ENCODE data around the gene ASPG. TPM values are rescaled to one million over a fixed set of nuclear protein-coding genes. Genes with fewer than 3 reads are reported as not detected.
A peak's percentile ranks its signal among the peaks of the same experiment; 100 is the strongest.

The ASPG gene
- total RNA-seq, 2 experiments from 2014 or later = not detected

DNA sequence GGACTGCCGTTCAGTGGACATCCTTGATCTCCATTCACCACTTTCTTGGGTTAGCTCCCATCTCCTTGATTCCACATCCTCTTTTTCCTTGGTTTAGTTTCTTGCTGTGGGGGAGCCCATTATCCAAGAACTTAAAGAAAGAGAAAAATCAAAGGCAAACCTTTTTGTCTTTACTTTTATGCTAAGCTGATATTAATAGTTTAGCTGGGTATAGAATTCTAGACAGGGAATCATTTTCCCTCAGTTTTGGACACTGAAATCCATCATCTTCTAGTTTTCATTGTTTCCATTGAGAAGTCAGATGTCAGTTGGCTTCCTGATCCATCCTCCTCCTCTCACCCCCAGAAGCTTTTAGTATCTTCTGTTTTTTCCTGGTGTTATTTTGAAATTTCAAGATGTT lies 44.1 kb downstream of the ASPG start:
- CTCF ChIA-PET (ENCODE audit: unreplicated experiment) = interaction anchor here (0.7 kb wide), 1 partner anchor 52 kb away, joined by 3 read pairs; no protein-coding TSS in a partner anchor

DNA sequence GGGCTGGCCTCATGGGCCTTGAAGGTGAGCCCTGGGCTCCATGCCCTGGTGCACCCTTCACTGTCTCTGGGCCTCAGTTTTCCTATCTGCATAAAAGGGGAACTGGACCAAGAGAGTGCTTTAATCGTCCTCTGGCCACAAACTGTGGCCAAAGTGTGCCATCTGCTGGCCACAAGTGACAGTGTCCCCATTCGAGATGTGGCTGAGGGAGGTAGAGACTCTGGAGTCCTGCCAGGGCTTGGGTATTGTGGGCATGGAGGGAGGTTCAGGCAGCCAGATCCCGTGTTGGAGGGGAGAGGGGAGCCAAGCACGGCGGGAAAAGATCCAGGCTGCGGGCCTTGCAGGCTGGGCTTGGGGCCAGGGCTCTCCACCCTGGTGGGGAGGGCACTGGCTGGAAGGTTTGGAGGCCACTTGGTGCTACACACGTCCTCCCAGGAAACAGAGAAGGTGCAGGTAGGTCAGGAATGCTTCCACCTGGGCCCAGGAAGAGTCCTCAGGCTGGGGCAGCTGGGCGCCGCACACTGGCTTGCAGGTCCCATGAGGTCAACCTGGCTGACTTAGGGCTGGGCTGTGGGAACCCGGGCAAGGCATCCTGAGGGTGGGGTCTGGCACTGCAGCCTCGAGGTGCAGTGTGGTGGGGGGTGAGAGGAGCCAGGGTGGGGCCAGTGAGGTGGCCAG lies 45.6 kb downstream of the ASPG start:
- no peak overlapping the region for H3K27ac ChIP-seq (ENCODE audit: low read depth, low read length, poor library complexity, severe bottlenecking)
- intact Hi-C loops (cut with micrococcal nuclease; ENCODE audit: unreplicated experiment) = loop anchor here (1.0 kb wide), 2 partner anchors 37 to 53 kb away; no protein-coding TSS in a partner anchor
- TF ChIP-seq EZH2phosphoT487 (IDR thresholded peaks at IDR 0.05; ENCODE audit: borderline replicate concordance, low read depth, low read length) = no peak
- TF ChIP-seq, protein P1, sequence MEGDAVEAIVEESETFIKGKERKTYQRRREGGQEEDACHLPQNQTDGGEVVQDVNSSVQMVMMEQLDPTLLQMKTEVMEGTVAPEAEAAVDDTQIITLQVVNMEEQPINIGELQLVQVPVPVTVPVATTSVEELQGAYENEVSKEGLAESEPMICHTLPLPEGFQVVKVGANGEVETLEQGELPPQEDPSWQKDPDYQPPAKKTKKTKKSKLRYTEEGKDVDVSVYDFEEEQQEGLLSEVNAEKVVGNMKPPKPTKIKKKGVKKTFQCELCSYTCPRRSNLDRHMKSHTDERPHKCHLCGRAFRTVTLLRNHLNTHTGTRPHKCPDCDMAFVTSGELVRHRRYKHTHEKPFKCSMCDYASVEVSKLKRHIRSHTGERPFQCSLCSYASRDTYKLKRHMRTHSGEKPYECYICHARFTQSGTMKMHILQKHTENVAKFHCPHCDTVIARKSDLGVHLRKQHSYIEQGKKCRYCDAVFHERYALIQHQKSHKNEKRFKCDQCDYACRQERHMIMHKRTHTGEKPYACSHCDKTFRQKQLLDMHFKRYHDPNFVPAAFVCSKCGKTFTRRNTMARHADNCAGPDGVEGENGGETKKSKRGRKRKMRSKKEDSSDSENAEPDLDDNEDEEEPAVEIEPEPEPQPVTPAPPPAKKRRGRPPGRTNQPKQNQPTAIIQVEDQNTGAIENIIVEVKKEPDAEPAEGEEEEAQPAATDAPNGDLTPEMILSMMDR (conservative IDR thresholded peaks at IDR 0.05; ENCODE audit: low read length) = peak; percentile 79
- POLR2A ChIA-PET = interaction anchor here (0.6 kb wide), 1 partner anchor 137 kb away, joined by 3 read pairs; no protein-coding TSS in a partner anchor
- DNase-seq (ENCODE audit: low spot score) = peak; percentile 54
- no peaks in the 10 kb centered on the region for H3K9me2 ChIP-seq (ENCODE audit: insufficient read depth, low read length)
- no TSS peak for BruUV-seq (replicated peaks)
- CTCF ChIA-PET (ENCODE audit: unreplicated experiment) = no interaction called here
- H3K36me3 ChIP-seq (ENCODE audit: insufficient read depth, low read length) = no peaks in the 10 kb centered on the region
- no peak overlapping the region for H2AFZ ChIP-seq (ENCODE audit: low read length)
- H3K9me3 ChIP-seq (ENCODE audit: low read length) = peaks cover 9% of the 10 kb centered on the region
- no peaks in the 10 kb centered on the region for H3K4me1 ChIP-seq (ENCODE audit: insufficient read depth, low read length, poor library complexity, severe bottlenecking)
- no peaks in the 10 kb centered on the region for H4K20me1 ChIP-seq (ENCODE audit: insufficient read depth, low read length)
- H3K4me2 ChIP-seq (ENCODE audit: low read length) = no peak overlapping the region
- H3K79me2 ChIP-seq (ENCODE audit: insufficient read depth, low read depth, low read length) = no peaks in the 10 kb centered on the region
- no peak overlapping the region for H3K4me3 ChIP-seq (ENCODE audit: low read depth, low read length, poor library complexity, severe bottlenecking)

More for the DNA sequence above, 44.1 kb downstream of the ASPG start:
- peaks cover 14% of the 10 kb centered on the region for H3K9me3 ChIP-seq (ENCODE audit: low read length)
- no peaks in the 10 kb centered on the region for H4K20me1 ChIP-seq (ENCODE audit: insufficient read depth, low read length)
- no peak overlapping the region for H3K4me2 ChIP-seq (ENCODE audit: low read length)
- no peak overlapping the region for H3K27ac ChIP-seq (ENCODE audit: low read depth, low read length, poor library complexity, severe bottlenecking)
- no peak overlapping the region for H2AFZ ChIP-seq (ENCODE audit: low read length)
- no peaks in the 10 kb centered on the region for H3K9me2 ChIP-seq (ENCODE audit: insufficient read depth, low read length)
- intact Hi-C loops (cut with micrococcal nuclease; ENCODE audit: unreplicated experiment) = no loop called here
- no TSS peak for BruUV-seq (replicated peaks)
- POLR2A ChIA-PET = no interaction called here
- TF ChIP-seq, protein P1 (conservative IDR thresholded peaks at IDR 0.05; ENCODE audit: low read length) = no peak
- TF ChIP-seq EZH2phosphoT487 (IDR thresholded peaks at IDR 0.05; ENCODE audit: borderline replicate concordance, low read depth, low read length) = no peak
- no peaks in the 10 kb centered on the region for H3K4me1 ChIP-seq (ENCODE audit: insufficient read depth, low read length, poor library complexity, severe bottlenecking)
- H3K4me3 ChIP-seq (ENCODE audit: low read depth, low read length, poor library complexity, severe bottlenecking) = no peak overlapping the region
- no peaks in the 10 kb centered on the region for H3K79me2 ChIP-seq (ENCODE audit: insufficient read depth, low read depth, low read length)
- DNase-seq (ENCODE audit: low spot score) = no peak
- no peaks in the 10 kb centered on the region for H3K36me3 ChIP-seq (ENCODE audit: insufficient read depth, low read length)

Measured in OCI-LY7 (cell line).